ENCODE results near the gene IL17C. TPM values are rescaled to one million over a fixed set of nuclear protein-coding genes. Genes with fewer than 3 reads are reported as not detected.

The IL17C gene, protein sequence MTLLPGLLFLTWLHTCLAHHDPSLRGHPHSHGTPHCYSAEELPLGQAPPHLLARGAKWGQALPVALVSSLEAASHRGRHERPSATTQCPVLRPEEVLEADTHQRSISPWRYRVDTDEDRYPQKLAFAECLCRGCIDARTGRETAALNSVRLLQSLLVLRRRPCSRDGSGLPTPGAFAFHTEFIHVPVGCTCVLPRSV
- total RNA-seq (1.4 and 1.5 TPM in 2 replicates), polyA plus RNA-seq (1.3 and 3.5 TPM in 2 replicates), polyA minus RNA-seq (1.1 and 1.3 TPM in 2 replicates)
- total RNA-seq (2013): 0.19 TPM

DNA sequence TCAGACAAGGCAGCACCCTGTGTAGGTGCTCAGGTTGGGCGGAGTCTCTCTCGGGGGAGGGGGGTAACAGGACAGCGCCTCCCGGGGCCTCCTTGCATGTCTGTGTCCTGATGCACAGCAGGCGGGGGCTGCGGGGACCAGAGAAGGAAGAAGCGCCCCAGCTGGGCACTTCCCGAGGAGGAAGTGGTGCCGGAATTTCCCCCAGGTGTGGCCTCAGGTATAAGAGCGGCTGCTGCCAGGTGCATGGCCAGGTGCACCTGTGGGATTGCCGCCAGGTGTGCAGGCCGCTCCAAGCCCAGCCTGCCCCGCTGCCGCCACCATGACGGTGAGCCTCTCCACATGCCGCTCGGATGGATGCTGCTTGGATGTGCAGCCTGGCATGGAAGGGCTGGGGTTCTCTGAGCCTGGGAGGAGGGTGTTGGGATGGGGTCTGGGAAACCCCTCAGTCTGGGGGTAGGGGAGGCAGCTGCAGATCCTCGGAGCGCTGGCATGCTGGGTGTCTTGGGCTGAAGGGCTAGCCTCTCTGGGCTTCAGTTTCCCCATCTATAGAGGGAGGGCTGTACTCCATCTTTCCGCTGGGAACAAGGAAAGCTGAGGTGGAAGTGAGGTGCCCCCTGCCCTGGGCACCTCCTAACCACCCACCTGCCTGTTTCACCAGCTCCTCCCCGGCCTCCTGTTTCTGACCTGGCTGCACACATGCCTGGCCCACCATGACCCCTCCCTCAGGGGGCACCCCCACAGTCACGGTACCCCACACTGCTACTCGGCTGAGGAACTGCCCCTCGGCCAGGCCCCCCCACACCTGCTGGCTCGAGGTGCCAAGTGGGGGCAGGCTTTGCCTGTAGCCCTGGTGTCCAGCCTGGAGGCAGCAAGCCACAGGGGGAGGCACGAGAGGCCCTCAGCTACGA lies at the start of gene IL17C:
Gene IL17C, plus strand, starts transcription at position 250 of the 908 bp plus-strand sequence. Its CDS starts 70 bp downstream, at position 320.
- H3K9ac ChIP-seq (ENCODE audit: low read length): peak within 1 kb of the TSS; percentile 14
- H3K27ac Mint-ChIP-seq: peak within 1 kb of the TSS; percentile 53
- intact Hi-C loops (cut with micrococcal nuclease): loop anchor here (1.0 to 10.0 kb wide), 2 partner anchors 13 to 146 kb away; partner anchors contain the start of genes CYBA and PIEZO1
- WGBS (ENCODE audit: insufficient coverage): 17% methylated on average over 24 of the region's 27 CpGs
- H3K27me3 ChIP-seq (replicated peaks in 1 of 4; ENCODE audit: control extremely low read depth in 1 of 4, control insufficient read depth in 3 of 4, insufficient read depth in 4 of 4, low read length in 3 of 4): peaks cover 0 to 8% (median 0%) of the 10 kb centered on the region in 4 experiments
- CTCF ChIA-PET: interaction anchor here (0.6 to 2.9 kb wide), 7 partner anchors 26 to 529 kb away, joined by 3 to 9 read pairs (median 4); partner anchors contain the start of gene ZC3H18
- POLR2A ChIA-PET: interaction anchor here (0.6 to 3.0 kb wide), 5 partner anchors 11 to 63 kb away, joined by 3 to 32 read pairs (median 5); partner anchors contain the start of gene CYBA
- peak within 1 kb of the TSS in 3 of 5 experiments; percentile 8 to 17 (median 17) for H3K4me3 ChIP-seq (ENCODE audit: control extremely low read depth in 1 of 5, extremely low read depth in 1 of 5, insufficient read depth in 1 of 5, low read depth in 2 of 5, low read length in 4 of 5)
- H2AFZ ChIP-seq (ENCODE audit: insufficient read depth, low read depth, low read length, poor library complexity, severe bottlenecking): no peak within 1 kb of the TSS
- H3K36me3 ChIP-seq (replicated peaks in 1 of 2; ENCODE audit: control extremely low read depth in 1 of 2, control insufficient read depth in 1 of 2, extremely low read depth in 1 of 2, insufficient read depth in 2 of 2, low read length in 1 of 2): peaks cover 0 to 11% of the 10 kb centered on the region in 2 experiments
- peak within 1 kb of the TSS; percentile 27 for H3K4me3 Mint-ChIP-seq
- peaks cover 58 to 76% of the 10 kb centered on the region in 2 donors for H3K4me1 ChIP-seq (ENCODE audit: control insufficient read depth in 2 of 2, insufficient read depth in 2 of 2, low read length in 2 of 2)
- H3K4me1 Mint-ChIP-seq: peaks cover 73% of the 10 kb centered on the region
- H3K9me3 Mint-ChIP-seq (ENCODE audit: insufficient read depth): no peaks in the 10 kb centered on the region
- DNase-seq (peak; percentile 81), ATAC-seq (ENCODE audit: low read depth) (no peak)
- no peaks in the 10 kb centered on the region for H3K27me3 Mint-ChIP-seq
- no peak within 1 kb of the TSS for H3K27ac ChIP-seq (ENCODE audit: low read length in 2 of 2)
- H3K9me3 ChIP-seq (ENCODE audit: control extremely low read depth in 1 of 3, control insufficient read depth in 2 of 3, insufficient read depth in 1 of 3, low read length in 2 of 3): peaks cover 0 to 37% (median 0%) of the 10 kb centered on the region in 3 donors
- H4K20me1 ChIP-seq (ENCODE audit: control insufficient read depth, insufficient read depth, low read length, poor library complexity, severe bottlenecking): peaks cover 70% of the 10 kb centered on the region
- peaks cover 13% of the 10 kb centered on the region for H3K79me2 ChIP-seq (ENCODE audit: control insufficient read depth, insufficient read depth, low read length)
- TF ChIP-seq EZH2 (IDR thresholded peaks at IDR 0.05; ENCODE audit: borderline replicate concordance, insufficient read depth, low read depth, low read length, poor library complexity, severe bottlenecking) (no peak), CTCF (IDR thresholded peaks at IDR 0.05) (no peak)
- H3K4me2 ChIP-seq (replicated peaks; ENCODE audit: low read depth, low read length, poor library complexity, severe bottlenecking): peak within 1 kb of the TSS; percentile 70

Data from B cell (primary cell).